ENCODE results near the gene PTRHD1. TPM values are rescaled to one million over a fixed set of nuclear protein-coding genes. Genes with fewer than 3 reads are reported as not detected.

Gene PTRHD1
- total and polyA plus RNA-seq, 2 donors from 2014 or later: 21.7 to 56.4 TPM

DNA sequence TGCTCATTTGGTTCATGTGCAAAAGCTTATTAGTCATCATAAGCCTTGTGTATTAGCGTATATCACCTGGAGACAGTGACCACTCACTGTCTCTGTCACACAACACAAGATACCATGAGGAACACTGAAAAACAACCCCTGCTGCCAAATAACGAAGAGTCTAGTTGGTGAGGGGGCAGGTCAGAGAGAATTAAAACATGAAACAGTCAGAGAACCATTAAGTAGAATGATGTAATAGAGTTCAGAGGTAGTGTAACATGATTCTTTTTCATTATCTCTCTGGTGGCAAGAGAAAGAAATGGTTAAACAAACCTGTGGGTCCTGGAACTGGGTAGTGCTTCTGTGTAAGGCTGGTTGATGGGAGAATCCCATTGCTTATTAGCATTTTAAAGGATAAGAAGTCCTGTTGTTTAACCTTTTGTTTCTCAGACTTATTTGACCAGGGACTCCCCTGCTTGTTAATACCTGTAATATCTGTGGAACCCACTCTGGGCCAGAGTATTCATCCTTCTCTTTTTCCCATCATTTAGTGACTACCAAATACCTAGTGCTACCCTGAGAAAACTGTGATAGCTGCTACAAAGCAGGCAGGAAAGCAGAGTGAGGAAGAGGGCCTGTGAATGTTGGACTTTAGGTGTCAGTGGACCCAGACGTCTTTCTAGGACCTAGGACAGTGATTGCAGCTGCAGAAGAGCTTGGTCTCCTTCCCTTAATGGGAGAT is 38.0 kb downstream of the PTRHD1 start:
- no peak overlapping the region for H3K4me3 ChIP-seq (ENCODE audit: low read length in 3 of 3)
- H3K27me3 ChIP-seq (ENCODE audit: control insufficient read depth, insufficient read depth, low read length): no peaks in the 10 kb centered on the region
- H3K27ac ChIP-seq (ENCODE audit: low read depth in 2 of 2, low read length in 2 of 2): no peak overlapping the region
- TF ChIP-seq, protein P1, sequence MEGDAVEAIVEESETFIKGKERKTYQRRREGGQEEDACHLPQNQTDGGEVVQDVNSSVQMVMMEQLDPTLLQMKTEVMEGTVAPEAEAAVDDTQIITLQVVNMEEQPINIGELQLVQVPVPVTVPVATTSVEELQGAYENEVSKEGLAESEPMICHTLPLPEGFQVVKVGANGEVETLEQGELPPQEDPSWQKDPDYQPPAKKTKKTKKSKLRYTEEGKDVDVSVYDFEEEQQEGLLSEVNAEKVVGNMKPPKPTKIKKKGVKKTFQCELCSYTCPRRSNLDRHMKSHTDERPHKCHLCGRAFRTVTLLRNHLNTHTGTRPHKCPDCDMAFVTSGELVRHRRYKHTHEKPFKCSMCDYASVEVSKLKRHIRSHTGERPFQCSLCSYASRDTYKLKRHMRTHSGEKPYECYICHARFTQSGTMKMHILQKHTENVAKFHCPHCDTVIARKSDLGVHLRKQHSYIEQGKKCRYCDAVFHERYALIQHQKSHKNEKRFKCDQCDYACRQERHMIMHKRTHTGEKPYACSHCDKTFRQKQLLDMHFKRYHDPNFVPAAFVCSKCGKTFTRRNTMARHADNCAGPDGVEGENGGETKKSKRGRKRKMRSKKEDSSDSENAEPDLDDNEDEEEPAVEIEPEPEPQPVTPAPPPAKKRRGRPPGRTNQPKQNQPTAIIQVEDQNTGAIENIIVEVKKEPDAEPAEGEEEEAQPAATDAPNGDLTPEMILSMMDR (IDR thresholded peaks at IDR 0.05; ENCODE audit: borderline replicate concordance, extremely low read depth, insufficient read depth): no peak
- DNase-seq (peak in 3 of 5 donors; percentile 34 to 86 (median 78)), FAIRE-seq (no peak)
- H3K36me3 ChIP-seq (ENCODE audit: control insufficient read depth in 2 of 3, insufficient read depth in 3 of 3, low read length in 3 of 3): peaks cover 0 to 54% (median 26%) of the 10 kb centered on the region in 3 donors
- no peak overlapping the region for H3K9ac ChIP-seq (ENCODE audit: low read length in 3 of 3)
- intact Hi-C loops (cut with DNase I): no loop called here
- no peaks in the 10 kb centered on the region for H3K9me3 ChIP-seq (ENCODE audit: control insufficient read depth in 2 of 3, insufficient read depth in 1 of 3, low read length in 3 of 3)
- no peaks in the 10 kb centered on the region for H3K4me1 ChIP-seq (ENCODE audit: control insufficient read depth in 2 of 3, insufficient read depth in 2 of 3, low read depth in 1 of 3, low read length in 3 of 3)

DNA sequence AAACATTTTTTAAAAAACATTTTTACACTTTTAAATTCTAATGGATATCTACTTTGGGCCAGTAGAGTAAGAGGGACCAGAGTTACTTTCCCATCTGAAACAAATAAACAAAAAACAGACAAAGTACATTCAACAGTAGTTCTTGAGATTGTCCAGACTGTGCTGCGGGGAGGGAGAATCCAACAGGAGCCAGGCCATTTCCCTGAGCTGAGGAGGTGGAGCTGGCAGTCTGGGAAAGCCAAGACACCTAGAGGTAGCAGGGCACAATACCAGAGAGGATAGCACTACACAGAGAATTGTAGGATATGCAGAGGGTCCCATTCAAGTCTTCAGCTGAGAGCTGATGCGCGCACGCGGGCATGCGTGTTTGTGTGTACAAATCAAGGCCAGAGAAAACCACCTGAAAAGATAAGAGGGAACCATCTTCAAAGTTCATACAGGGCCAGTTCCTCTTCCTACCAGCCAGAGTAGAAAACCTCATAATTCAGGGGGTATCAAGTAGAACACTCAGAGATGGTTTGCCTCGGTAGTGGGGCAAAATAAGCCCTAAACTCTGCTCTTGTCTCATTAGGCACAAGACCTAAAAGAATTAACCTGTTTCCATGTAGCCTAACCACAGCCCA is 44.0 kb downstream of the PTRHD1 start:
- DNase-seq (no peak), FAIRE-seq (no peak)
- H3K27ac ChIP-seq (ENCODE audit: low read depth in 2 of 2, low read length in 2 of 2): no peak overlapping the region
- H3K36me3 ChIP-seq (ENCODE audit: control insufficient read depth in 2 of 3, insufficient read depth in 3 of 3, low read length in 3 of 3): peaks cover 0 to 24% (median 19%) of the 10 kb centered on the region in 3 donors
- no peaks in the 10 kb centered on the region for H3K27me3 ChIP-seq (ENCODE audit: control insufficient read depth, insufficient read depth, low read length)
- intact Hi-C loops (cut with DNase I): no loop called here
- H3K9ac ChIP-seq (ENCODE audit: low read length in 3 of 3): no peak overlapping the region
- H3K4me1 ChIP-seq (ENCODE audit: control insufficient read depth in 2 of 3, insufficient read depth in 2 of 3, low read depth in 1 of 3, low read length in 3 of 3): no peaks in the 10 kb centered on the region
- no peak overlapping the region for H3K4me3 ChIP-seq (ENCODE audit: low read length in 3 of 3)
- TF ChIP-seq, protein P1 (IDR thresholded peaks at IDR 0.05; ENCODE audit: borderline replicate concordance, extremely low read depth, insufficient read depth): no peak
- no peaks in the 10 kb centered on the region for H3K9me3 ChIP-seq (ENCODE audit: control insufficient read depth in 2 of 3, insufficient read depth in 1 of 3, low read length in 3 of 3)

DNA sequence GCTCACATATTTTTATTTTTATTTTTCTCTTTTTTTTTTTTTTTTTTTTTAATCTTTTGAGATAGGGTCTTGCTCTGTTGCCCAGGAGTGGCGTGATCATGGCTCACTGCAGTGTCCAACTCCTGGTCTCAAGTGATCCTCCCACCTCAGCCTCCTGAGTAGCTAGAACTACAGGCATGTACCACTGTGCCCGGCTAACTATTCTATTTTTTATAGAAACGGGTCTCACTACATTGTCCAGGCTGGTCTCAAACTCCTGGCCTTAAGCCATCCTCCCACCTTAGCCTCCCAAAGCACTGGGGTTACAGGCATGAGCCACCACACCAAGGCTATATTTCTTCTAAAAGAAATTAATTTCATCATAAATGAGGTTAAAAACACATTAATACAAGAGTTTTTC is 45.9 kb downstream of the PTRHD1 start:
- H3K4me3 ChIP-seq (ENCODE audit: low read length in 3 of 3): no peak overlapping the region
- intact Hi-C loops (cut with DNase I): no loop called here
- no peak overlapping the region for H3K9ac ChIP-seq (ENCODE audit: low read length in 3 of 3)
- H3K27me3 ChIP-seq (ENCODE audit: control insufficient read depth, insufficient read depth, low read length): no peaks in the 10 kb centered on the region
- H3K4me1 ChIP-seq (ENCODE audit: control insufficient read depth in 2 of 3, insufficient read depth in 2 of 3, low read depth in 1 of 3, low read length in 3 of 3): no peaks in the 10 kb centered on the region
- no peak for DNase-seq
- TF ChIP-seq, protein P1 (IDR thresholded peaks at IDR 0.05; ENCODE audit: borderline replicate concordance, extremely low read depth, insufficient read depth): no peak
- FAIRE-seq: no peak
- no peaks in the 10 kb centered on the region for H3K9me3 ChIP-seq (ENCODE audit: control insufficient read depth in 2 of 3, insufficient read depth in 1 of 3, low read length in 3 of 3)
- no peak overlapping the region for H3K27ac ChIP-seq (ENCODE audit: low read depth in 2 of 2, low read length in 2 of 2)
- peaks cover 0 to 16% (median 8%) of the 10 kb centered on the region in 3 donors for H3K36me3 ChIP-seq (ENCODE audit: control insufficient read depth in 2 of 3, insufficient read depth in 3 of 3, low read length in 3 of 3)

Data from kidney (tissue), 14 donors.